CD4-positive, CD25-positive, alpha-beta regulatory T cell (primary cell): ENCODE results near the gene LST1. TPM values are rescaled to one million over a fixed set of nuclear protein-coding genes. Genes with fewer than 3 reads are reported as not detected.

Experiments
- ATAC-seq, 2 donors: fragments of 150-1000 bp; cut with Tn5 transposase; one replicate each; pipeline ENCODE4 v1.10.0; 2021; ENCODE audit warnings: low read depth in 2 of 2, moderate number of reproducible peaks in 2 of 2, moderate library complexity in 1 of 2
- DNase-seq, 3 donors: peaks; one replicate each; pipeline versions ENCODE4 v3.0.0 to v3.0.0-alpha.2; 2012 to 2022; ENCODE audit warnings: mixed read lengths in 1 of 3
- H3K27ac ChIP-seq: one replicate; pipeline ENCODE4 v1.7.0; 2013; ENCODE audit warnings: mild to moderate bottlenecking, low read length; ENCODE audit not compliant: insufficient read depth, poor library complexity, severe bottlenecking
- H3K27me3 ChIP-seq: one replicate; pipeline ENCODE4 v1.7.0; 2013; ENCODE audit warnings: low read length; ENCODE audit not compliant: control insufficient read depth, insufficient read depth
- H3K36me3 ChIP-seq: one replicate; pipeline ENCODE4 v1.7.0; 2013; ENCODE audit warnings: mild to moderate bottlenecking, low read length, moderate library complexity; ENCODE audit not compliant: control insufficient read depth, insufficient read depth
- H3K4me1 ChIP-seq: 2 replicates; pipeline ENCODE4 v1.7.0; 2013; ENCODE audit warnings: mild to moderate bottlenecking, low read length; ENCODE audit not compliant: insufficient read depth, control insufficient read depth, poor library complexity, severe bottlenecking
- H3K4me3 ChIP-seq: one replicate; pipeline ENCODE4 v1.7.0; 2013; ENCODE audit warnings: low read depth, mild to moderate bottlenecking, low read length, moderate library complexity
- H3K9me3 ChIP-seq, 2 experiments: 1 replicate in 1 of 2; 2 replicates in 1 of 2; pipeline ENCODE4 v1.7.0; 2013; ENCODE audit warnings: low read length in 2 of 2, mild to moderate bottlenecking in 1 of 2, moderate library complexity in 1 of 2; ENCODE audit not compliant: control insufficient read depth in 2 of 2
- H3K27ac Mint-ChIP-seq, 3 donors: one replicate each; pipeline ENCODE4 v1.8.0; 2020 to 2022; ENCODE audit warnings: mild to moderate bottlenecking in 3 of 3, mixed read lengths in 3 of 3, moderate library complexity in 2 of 3
- H3K27me3 Mint-ChIP-seq: one replicate; pipeline ENCODE4 v1.8.0; 2022; ENCODE audit warnings: mild to moderate bottlenecking, mixed read lengths
- H3K36me3 Mint-ChIP-seq: one replicate; pipeline ENCODE4 v1.8.0; 2020; ENCODE audit warnings: mixed read lengths
- H3K4me1 Mint-ChIP-seq, 4 donors: one replicate each; pipeline ENCODE4 v1.8.0; 2020 to 2022; ENCODE audit warnings: mixed read lengths in 4 of 4, mild to moderate bottlenecking in 1 of 4
- H3K4me3 Mint-ChIP-seq, 4 donors: one replicate each; pipeline ENCODE4 v1.8.0; 2020 to 2022; ENCODE audit warnings: mild to moderate bottlenecking in 4 of 4, mixed read lengths in 4 of 4, moderate library complexity in 3 of 4
- H3K9me3 Mint-ChIP-seq, 7 donors: one replicate each; pipeline ENCODE4 v1.8.0; 2020 to 2022; ENCODE audit warnings: mixed read lengths in 7 of 7, mild to moderate bottlenecking in 3 of 7, moderate library complexity in 2 of 7
- polyA plus RNA-seq, 4 donors: library from polyadenylated mRNA; unstranded; fragments of 300-500 nt; fragmentation: Illumina TruSeq; gene quantifications; one replicate each; pipeline ENCODE4 v1.2.3, GENCODE V29; 2021
- total RNA-seq: library from RNA; stranded (reverse); gene quantifications from one replicate; pipeline ENCODE4 v1.2.3, GENCODE V29; 2022

LST1 gene
- total RNA-seq (12.9 TPM), polyA plus RNA-seq (10 to 100 TPM in 1 of 4 donors, 1 to 10 TPM in 3; 8.0 to 10.9 (median 8.7) TPM)

GRCh38 chr6:31586008-31586407 is at the start of gene LST1:
TSS of gene LST1 (plus strand) at chr6:31586277. CDS start at chr6:31587300, 1,023 bp downstream.
- peak within 1 kb of the TSS; percentile 65 for H3K4me3 ChIP-seq
- no peak for ATAC-seq

GRCh38 chr6:31538805-31539400 is 47.2 kb upstream of the LST1 start:
- Mint-ChIP-seq H3K27ac (peak overlapping the region; percentile 44 to 100 (median 99)), H3K4me1 (peaks cover 13 to 69% (median 48%) of the 10 kb centered on the region in 4 donors), H3K36me3 (peaks cover 53% of the 10 kb centered on the region), H3K27me3 (no peaks in the 10 kb centered on the region), H3K4me3 (peak overlapping the region; percentile 97 to 98 (median 98)), H3K9me3 (peaks cover 0 to 3% (median 0%) of the 10 kb centered on the region in 7 donors)
- Histone ChIP-seq H3K4me3 (peak overlapping the region; percentile 98), H3K27ac (peak overlapping the region; percentile 96), H3K36me3 (peaks cover 64% of the 10 kb centered on the region), H3K27me3 (no peaks in the 10 kb centered on the region), H3K9me3 (no peaks in the 10 kb centered on the region), H3K4me1 (peaks cover 49% of the 10 kb centered on the region)
- DNase-seq (peak in 1 of 3 donors; percentile 35), ATAC-seq (no peak)

More at GRCh38 chr6:31586008-31586407, at the start of gene LST1:
- peak within 1 kb of the TSS; percentile 74 to 92 (median 84) for H3K4me3 Mint-ChIP-seq
- no peak for DNase-seq
- Histone ChIP-seq H3K27me3 (no peaks in the 10 kb centered on the region), H3K36me3 (no peaks in the 10 kb centered on the region), H3K27ac (peak within 1 kb of the TSS; percentile 95), H3K4me1 (peaks cover 78% of the 10 kb centered on the region), H3K9me3 (no peaks in the 10 kb centered on the region)
- peaks cover 10% of the 10 kb centered on the region for H3K27me3 Mint-ChIP-seq
- peaks cover 0 to 3% (median 0%) of the 10 kb centered on the region in 7 donors for H3K9me3 Mint-ChIP-seq
- H3K27ac Mint-ChIP-seq = peak within 1 kb of the TSS; percentile 96 to 98 (median 97)
- peaks cover 15% of the 10 kb centered on the region for H3K36me3 Mint-ChIP-seq
- H3K4me1 Mint-ChIP-seq = peaks cover 6 to 81% (median 57%) of the 10 kb centered on the region in 4 donors

- Histone ChIP-seq H3K9me3 (no peaks in the 10 kb centered on the region), H3K27ac (peak overlapping the region; percentile 96), H3K4me3 (peak overlapping the region; percentile 98), H3K27me3 (no peaks in the 10 kb centered on the region), H3K36me3 (peaks cover 47% of the 10 kb centered on the region), H3K4me1 (peaks cover 49% of the 10 kb centered on the region)
- ATAC-seq (no peak), DNase-seq (no peak)
- Mint-ChIP-seq H3K27ac (peak overlapping the region; percentile 99 to 100 (median 99)), H3K4me3 (peak overlapping the region; percentile 97 to 98 (median 98)), H3K27me3 (no peaks in the 10 kb centered on the region), H3K4me1 (peaks cover 13 to 62% (median 47%) of the 10 kb centered on the region in 4 donors), H3K36me3 (peaks cover 40% of the 10 kb centered on the region), H3K9me3 (peaks cover 0 to 3% (median 0%) of the 10 kb centered on the region in 7 donors)
These were observed 45.4 kb upstream of the LST1 start for GRCh38 chr6:31540640-31541039.

GRCh38 chr6:31541059-31541657 is 44.9 kb upstream of the LST1 start:
- H3K36me3 Mint-ChIP-seq = peaks cover 35% of the 10 kb centered on the region
- no peaks in the 10 kb centered on the region for H3K27me3 ChIP-seq
- H3K4me3 Mint-ChIP-seq = peak overlapping the region; percentile 97 to 98 (median 98)
- peaks cover 0 to 3% (median 0%) of the 10 kb centered on the region in 7 donors for H3K9me3 Mint-ChIP-seq
- peaks cover 41% of the 10 kb centered on the region for H3K36me3 ChIP-seq
- H3K4me3 ChIP-seq = peak overlapping the region; percentile 98
- H3K4me1 ChIP-seq = peaks cover 49% of the 10 kb centered on the region
- H3K27ac Mint-ChIP-seq = peak overlapping the region; percentile 99 to 100 (median 99)
- ATAC-seq = peak; percentile 33 to 43
- H3K9me3 ChIP-seq = no peaks in the 10 kb centered on the region
- peak overlapping the region; percentile 96 for H3K27ac ChIP-seq
- peaks cover 13 to 59% (median 45%) of the 10 kb centered on the region in 4 donors for H3K4me1 Mint-ChIP-seq
- H3K27me3 Mint-ChIP-seq = no peaks in the 10 kb centered on the region
- peak; percentile 66 to 93 (median 87) for DNase-seq

- H3K36me3 ChIP-seq = peaks cover 34% of the 10 kb centered on the region
- H3K9me3 ChIP-seq = no peaks in the 10 kb centered on the region
- peak within 1 kb of the TSS; percentile 96 for H3K27ac ChIP-seq
- peaks cover 56% of the 10 kb centered on the region for H3K4me1 ChIP-seq
- DNase-seq (peak; percentile 91 to 98 (median 95)), ATAC-seq (peak; percentile 74 to 78)
- peaks cover 5% of the 10 kb centered on the region for H3K27me3 Mint-ChIP-seq
- H3K4me3 Mint-ChIP-seq = peak within 1 kb of the TSS; percentile 97 to 98 (median 98)
- H3K4me1 Mint-ChIP-seq = peaks cover 13 to 60% (median 47%) of the 10 kb centered on the region in 4 donors
- H3K4me3 ChIP-seq = peak within 1 kb of the TSS; percentile 98
- H3K9me3 Mint-ChIP-seq = peaks cover 0 to 3% (median 0%) of the 10 kb centered on the region in 7 donors
- no peaks in the 10 kb centered on the region for H3K27me3 ChIP-seq
- H3K27ac Mint-ChIP-seq = peak within 1 kb of the TSS; percentile 99 to 100 (median 99)
- H3K36me3 Mint-ChIP-seq = peaks cover 31% of the 10 kb centered on the region
These were observed 44.2 kb upstream of the LST1 start, which contains the start of gene DDX39B for GRCh38 chr6:31541658-31542521. TSS of gene DDX39B (minus strand) at chr6:31542003. CDS start at chr6:31540532, 1,471 bp downstream.

- H3K27ac ChIP-seq = no peak overlapping the region
- H3K27me3 Mint-ChIP-seq = peaks cover 5% of the 10 kb centered on the region
- H3K9me3 Mint-ChIP-seq = peaks cover 0 to 3% (median 0%) of the 10 kb centered on the region in 7 donors
- H3K27me3 ChIP-seq = no peaks in the 10 kb centered on the region
- H3K36me3 ChIP-seq = peaks cover 17% of the 10 kb centered on the region
- H3K4me3 ChIP-seq = no peak overlapping the region
- H3K4me1 Mint-ChIP-seq = peaks cover 8 to 61% (median 50%) of the 10 kb centered on the region in 4 donors
- peak overlapping the region in 1 of 3 donors; percentile 100 for H3K27ac Mint-ChIP-seq
- H3K4me1 ChIP-seq = peaks cover 54% of the 10 kb centered on the region
- H3K9me3 ChIP-seq = no peaks in the 10 kb centered on the region
- no peak for ATAC-seq
- DNase-seq = no peak
- peaks cover 22% of the 10 kb centered on the region for H3K36me3 Mint-ChIP-seq
- H3K4me3 Mint-ChIP-seq = no peak overlapping the region
These were observed 42.4 kb upstream of the LST1 start for GRCh38 chr6:31543639-31544038.

GRCh38 chr6:31544676-31545075 is 41.4 kb upstream of the LST1 start:
- H3K9me3 ChIP-seq = no peaks in the 10 kb centered on the region
- H3K27me3 ChIP-seq = no peaks in the 10 kb centered on the region
- Mint-ChIP-seq H3K27ac (peak overlapping the region in 1 of 3 donors; percentile 53), H3K27me3 (peaks cover 5% of the 10 kb centered on the region), H3K36me3 (peaks cover 15% of the 10 kb centered on the region), H3K9me3 (peaks cover 0 to 3% (median 0%) of the 10 kb centered on the region in 7 donors), H3K4me1 (peaks cover 0 to 60% (median 45%) of the 10 kb centered on the region in 4 donors), H3K4me3 (peak overlapping the region in 3 of 4 donors; percentile 1 to 84 (median 73))
- peaks cover 7% of the 10 kb centered on the region for H3K36me3 ChIP-seq
- H3K27ac ChIP-seq = no peak overlapping the region
- no peak overlapping the region for H3K4me3 ChIP-seq
- DNase-seq (no peak), ATAC-seq (no peak)
- peaks cover 44% of the 10 kb centered on the region for H3K4me1 ChIP-seq
